Astrocyte of the cerebellum (primary cell): ENCODE data around the gene ZMAT5.

ENCODE experiments used
- DNase-seq: peaks from one replicate; pipeline ENCODE4 v3.0.0-alpha.2; 2011; ENCODE audit warnings: low read depth
- H3K4me3 ChIP-seq: 2 replicates; pipeline ENCODE4 v1.5.1; 2011; ENCODE audit warnings: mild to moderate bottlenecking, low read depth, low read length, moderate library complexity
- CTCF ChIP-seq: IDR thresholded peaks from 2 replicates; pipeline ENCODE4 v1.5.1; 2012; ENCODE audit warnings: low read length, low read depth, moderate library complexity, mild to moderate bottlenecking; ENCODE audit errors: missing control alignments
- in situ Hi-C: cut with HindIII; loops from 2 replicates; pipeline ENCODE4 v1.10.0; 2017; ENCODE audit warnings: low sequenced_read_pairs

The ZMAT5 gene

DNA sequence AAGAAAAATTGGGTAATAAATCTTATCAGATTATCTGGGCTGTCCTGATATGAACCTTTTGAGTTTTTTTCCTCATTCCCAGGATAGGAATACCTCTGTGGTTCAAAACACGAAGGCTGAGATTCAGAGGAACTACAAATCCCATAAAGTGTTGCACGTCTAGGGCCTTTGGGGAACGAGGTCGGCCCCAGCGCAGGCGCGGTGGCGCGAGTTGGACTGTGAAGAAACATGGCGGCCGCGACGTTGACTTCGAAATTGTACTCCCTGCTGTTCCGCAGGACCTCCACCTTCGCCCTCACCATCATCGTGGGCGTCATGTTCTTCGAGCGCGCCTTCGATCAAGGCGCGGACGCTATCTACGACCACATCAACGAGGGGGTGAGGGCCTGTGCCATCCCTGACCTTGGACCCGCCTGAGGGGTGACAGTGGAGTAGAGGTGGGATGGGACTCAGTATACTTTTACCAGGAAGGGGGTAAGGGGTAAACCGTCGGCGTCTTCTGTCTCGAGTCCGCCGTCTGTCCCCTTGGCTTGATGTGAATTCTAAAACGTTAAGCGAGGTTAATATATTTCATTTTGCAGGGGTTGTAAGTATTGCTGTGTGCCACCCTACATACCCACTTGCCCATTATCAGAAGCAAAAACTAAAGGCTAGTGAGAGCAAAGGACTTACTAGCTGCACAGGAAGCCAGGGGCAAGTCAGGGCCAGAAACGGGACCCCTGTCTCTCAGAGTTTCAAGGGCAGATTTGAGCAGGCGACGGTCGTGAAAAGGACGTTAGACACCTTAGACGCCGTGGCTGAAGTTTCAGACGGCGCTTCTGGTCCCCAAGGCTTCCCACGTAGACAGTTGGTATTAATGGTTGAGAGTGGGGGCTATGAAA is 604 bp upstream of the ZMAT5 start, which contains the start of gene UQCR10:
Gene UQCR10, plus strand, starts transcription at position 199 of the 881 bp plus-strand sequence. Its CDS starts 30 bp downstream, at position 229.
- DNase-seq = peak; percentile 80
- H3K4me3 ChIP-seq = peak within 1 kb of the TSS; percentile 100
- no peak for TF ChIP-seq CTCF
- in situ Hi-C loops = no loop called here

- in situ Hi-C loops = no loop called here
- DNase-seq = no peak
- TF ChIP-seq CTCF = no peak
- peak overlapping the region; percentile 100 for H3K4me3 ChIP-seq
Measured at GRCh38 chr22:29765905-29766631, 739 bp downstream of the ZMAT5 start.

DNA sequence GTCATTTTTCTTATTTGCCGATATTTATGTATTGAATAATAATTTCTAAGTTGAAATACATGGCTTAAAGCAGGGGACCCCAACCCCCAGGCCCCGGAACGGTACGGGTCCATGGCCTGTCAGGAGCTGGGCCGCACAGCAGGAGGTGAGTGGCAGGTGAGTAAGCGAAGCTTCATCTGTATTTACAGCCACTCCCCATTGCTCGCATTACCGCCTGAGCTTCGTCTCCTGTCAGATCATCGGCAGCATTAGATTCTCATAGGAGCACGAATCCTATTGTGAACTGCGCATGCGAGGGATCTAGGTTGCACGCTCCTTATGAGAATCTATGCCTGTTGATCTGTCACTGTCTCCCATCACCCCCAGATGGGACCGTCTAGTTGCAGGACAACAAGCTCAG is 4.5 kb downstream of the ZMAT5 start:
- TF ChIP-seq CTCF = no peak
- H3K4me3 ChIP-seq = no peak overlapping the region
- in situ Hi-C loops = no loop called here
- no peak for DNase-seq

GRCh38 chr22:29758959-29759358 is 7.8 kb downstream of the ZMAT5 start:
- in situ Hi-C loops = no loop called here
- H3K4me3 ChIP-seq = no peak overlapping the region
- no peak for DNase-seq
- TF ChIP-seq CTCF = no peak

DNA sequence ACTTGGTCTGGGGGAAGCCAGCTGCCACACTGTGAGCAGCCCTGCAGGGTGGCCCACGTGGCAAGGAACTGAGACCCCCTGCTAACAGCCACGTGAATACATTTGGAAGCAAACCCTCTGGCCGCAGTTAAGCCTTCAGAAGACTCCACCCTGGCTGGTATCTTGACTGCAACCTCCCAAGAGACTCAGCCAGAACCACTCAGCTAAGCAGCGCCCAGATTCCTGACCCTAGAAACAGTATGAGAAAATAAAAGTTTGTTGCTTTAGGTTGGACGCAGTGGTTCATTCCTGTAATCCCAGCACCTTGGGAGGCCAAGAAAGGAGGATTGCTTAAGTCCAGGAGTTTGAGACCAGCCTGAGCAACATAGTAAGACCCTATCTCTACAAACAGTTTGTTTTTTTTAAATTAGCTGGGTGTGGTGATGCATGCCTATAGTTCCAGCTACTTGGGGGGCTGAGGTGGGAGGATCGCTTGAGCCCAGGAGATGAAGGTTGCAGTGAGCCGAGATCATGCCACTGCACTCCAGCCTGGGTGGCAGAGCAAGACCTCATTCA is 8.7 kb downstream of the ZMAT5 start:
- H3K4me3 ChIP-seq = no peak overlapping the region
- in situ Hi-C loops = no loop called here
- no peak for DNase-seq
- TF ChIP-seq CTCF = no peak

GRCh38 chr22:29757096-29757495 is 9.7 kb downstream of the ZMAT5 start:
- no peak overlapping the region for H3K4me3 ChIP-seq
- DNase-seq = no peak
- in situ Hi-C loops = no loop called here
- TF ChIP-seq CTCF = no peak
